OCI-LY3 (cell line): ENCODE results near the gene PHB1.

Experiments used
- CTCF ChIP-seq: fragments of 200-600, 300-600 bp; sonication (generic); IDR thresholded peaks from 2 replicates; pipeline ENCODE4 v1.5.1; 2014; ENCODE audit warnings: antibody characterized with exemption, low read length, low read depth
- EZH2phosphoT487 ChIP-seq: fragments of 200-600 bp; shearing (Covaris generic); IDR thresholded peaks from 2 replicates; pipeline ENCODE4 v1.6.1; 2018; ENCODE audit warnings: antibody characterized with exemption, mixed run types, low read depth

GRCh38 chr17:49460401-49460800, 45.7 kb upstream of the PHB1 start:
- TF ChIP-seq CTCF: no peak
- no peak for TF ChIP-seq EZH2phosphoT487
